G401.6 (cell line): ENCODE data around the gene CREM.
"Not testable (repeated sequence)": the region's sequence is repeated elsewhere in the genome, so short reads cannot be mapped to it uniquely, and the experiment has no call there.

Source experiments
- FAIRE-seq: peaks from 2 replicates; lab custom pipeline; 2012; peaks lifted over from hg19 to GRCh38; lab: Jason Lieb, UNC

Gene CREM

DNA sequence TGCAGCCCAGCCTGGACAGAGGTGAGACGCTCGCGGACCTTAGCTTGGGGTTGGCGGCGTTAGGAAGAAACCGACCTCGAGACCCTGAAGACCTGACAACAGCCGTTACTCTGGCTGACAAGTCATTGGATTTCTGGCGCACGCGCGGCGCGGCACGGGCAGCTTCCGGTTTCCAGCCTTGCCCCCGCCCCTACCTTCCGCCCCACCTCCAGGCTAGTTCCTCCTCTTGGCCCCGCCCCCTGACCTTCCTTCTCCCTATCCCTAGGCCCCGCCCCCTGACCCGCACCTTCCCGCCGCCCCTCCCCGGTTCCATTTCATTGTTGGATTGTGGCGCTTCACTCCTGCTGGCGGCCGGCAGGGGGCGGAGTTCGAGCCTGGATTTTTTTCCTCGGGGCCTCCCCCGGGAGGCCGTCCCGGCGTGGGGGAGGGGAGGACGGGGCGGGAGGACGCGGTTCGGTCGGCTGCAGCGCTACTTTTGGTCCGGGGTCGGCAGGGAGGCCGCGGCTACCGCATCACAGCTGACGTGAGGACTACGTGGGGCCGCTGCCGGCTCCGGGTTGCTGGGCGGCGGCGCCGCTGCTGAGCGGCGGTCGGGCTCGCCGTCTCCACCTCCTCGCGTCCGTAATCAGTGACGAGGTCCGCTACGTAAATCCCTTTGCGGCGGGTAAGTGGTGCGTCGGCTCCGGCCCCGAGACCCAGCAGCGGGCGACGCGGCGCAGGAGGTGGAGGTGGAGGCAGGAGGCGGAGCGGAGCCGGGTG lies at the start of gene CREM:
CREM (plus strand) TSS at position 317 of the 759 bp plus-strand sequence. CDS start 10,990 bp downstream, outside the sequence.
- FAIRE-seq: peak; percentile 85

DNA sequence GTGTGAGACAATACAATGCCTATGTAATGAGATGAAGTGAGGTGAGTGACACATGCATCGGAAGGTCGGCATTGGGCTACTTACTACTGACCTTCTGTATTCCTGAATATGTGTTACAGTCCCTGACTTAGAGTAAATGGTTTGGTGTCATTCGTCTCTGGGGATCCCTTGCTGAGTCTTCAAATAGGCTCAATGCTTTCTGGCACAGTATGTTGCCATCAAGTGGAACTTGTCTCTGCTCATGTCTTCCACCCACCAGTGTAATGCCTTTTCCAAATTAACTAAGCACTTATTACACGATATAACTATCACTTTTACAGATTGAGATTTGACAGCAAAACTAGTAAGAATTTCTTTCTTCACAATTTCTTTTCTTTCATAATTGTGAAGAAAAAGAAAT lies 47.4 kb upstream of the CREM start:
- no peak for FAIRE-seq

DNA sequence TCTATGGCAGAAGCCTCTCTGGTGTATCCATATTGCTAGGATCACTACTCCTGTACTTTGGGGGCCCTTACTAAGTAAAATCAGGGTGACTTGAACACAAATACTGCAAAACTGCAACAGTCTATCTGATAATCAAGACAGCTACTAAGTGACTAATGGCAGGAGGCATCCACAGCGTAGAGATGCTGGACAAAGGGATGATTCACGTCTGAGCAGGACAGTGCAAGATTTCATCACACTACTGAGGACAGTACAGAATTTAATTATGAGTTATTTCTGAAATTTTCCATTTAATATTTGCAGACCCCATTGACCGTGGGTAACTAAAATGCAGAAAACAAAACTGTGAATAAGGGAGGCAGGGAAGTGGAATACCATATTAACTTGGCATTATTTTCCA lies 46.9 kb upstream of the CREM start:
- no peak for FAIRE-seq

DNA sequence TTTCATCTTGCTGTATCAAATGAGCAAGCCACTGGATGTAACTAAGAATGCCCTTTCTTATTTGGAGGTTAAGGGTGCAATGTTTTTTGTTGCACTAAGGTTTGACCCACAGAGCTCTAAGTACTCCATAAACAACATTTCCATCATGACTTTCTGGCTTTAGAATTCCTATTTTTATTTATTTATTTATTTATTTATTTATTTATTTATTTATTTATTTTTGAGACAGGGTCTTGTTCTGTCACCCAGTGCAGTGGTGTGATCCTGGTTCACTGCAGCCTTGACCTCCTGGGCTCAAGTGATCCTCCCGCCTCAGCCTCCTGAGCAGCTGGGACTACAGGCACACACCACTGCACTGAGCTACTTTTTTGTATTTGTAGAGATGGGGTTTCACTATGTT lies 46.4 kb upstream of the CREM start:
- FAIRE-seq: not testable (repeated sequence)

DNA sequence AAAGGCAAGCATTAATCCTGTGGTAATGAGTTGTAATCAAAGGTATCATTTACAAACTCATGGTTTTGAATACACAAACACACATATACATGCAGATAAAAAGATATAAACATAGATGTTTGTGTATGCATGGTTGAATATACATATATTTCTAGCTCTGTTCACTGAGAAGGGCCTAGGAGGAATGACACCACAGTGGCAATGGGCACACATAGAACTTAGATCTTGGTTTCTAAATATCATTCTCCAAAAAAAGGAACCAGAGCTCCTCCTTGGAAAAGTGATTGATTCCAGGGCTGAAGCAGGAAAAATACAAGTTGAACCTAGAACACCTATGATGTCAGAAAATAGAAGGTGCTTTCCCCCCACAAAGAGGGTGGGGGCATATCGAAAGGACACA lies 43.4 kb upstream of the CREM start:
- no peak for FAIRE-seq

DNA sequence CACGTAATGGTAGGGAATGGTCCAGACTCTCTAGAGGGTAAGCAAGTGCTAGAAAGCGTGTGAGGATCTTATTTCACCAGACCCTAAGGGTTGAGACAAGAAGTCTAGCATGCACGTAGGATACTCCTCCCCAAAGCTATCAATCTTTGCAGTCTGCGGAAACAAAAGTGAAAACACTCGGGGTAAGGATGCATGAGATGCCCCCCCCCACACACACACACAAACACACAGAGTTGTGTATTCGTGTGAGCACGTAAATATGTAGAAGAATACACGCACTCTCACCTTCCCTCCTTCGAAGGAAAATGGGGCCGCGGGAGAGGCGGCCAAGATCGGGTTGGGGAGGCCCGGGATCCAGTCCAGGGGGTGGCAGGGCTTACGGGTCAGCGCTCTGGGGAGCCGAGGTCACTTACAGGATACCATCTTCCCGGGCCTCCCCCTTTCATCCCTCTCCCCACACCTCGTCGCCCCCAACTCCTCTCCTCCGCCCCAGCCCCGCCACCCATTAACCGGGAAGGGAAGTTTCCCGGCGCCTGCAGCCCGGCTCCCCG lies 37.0 kb upstream of the CREM start:
- no peak for FAIRE-seq

DNA sequence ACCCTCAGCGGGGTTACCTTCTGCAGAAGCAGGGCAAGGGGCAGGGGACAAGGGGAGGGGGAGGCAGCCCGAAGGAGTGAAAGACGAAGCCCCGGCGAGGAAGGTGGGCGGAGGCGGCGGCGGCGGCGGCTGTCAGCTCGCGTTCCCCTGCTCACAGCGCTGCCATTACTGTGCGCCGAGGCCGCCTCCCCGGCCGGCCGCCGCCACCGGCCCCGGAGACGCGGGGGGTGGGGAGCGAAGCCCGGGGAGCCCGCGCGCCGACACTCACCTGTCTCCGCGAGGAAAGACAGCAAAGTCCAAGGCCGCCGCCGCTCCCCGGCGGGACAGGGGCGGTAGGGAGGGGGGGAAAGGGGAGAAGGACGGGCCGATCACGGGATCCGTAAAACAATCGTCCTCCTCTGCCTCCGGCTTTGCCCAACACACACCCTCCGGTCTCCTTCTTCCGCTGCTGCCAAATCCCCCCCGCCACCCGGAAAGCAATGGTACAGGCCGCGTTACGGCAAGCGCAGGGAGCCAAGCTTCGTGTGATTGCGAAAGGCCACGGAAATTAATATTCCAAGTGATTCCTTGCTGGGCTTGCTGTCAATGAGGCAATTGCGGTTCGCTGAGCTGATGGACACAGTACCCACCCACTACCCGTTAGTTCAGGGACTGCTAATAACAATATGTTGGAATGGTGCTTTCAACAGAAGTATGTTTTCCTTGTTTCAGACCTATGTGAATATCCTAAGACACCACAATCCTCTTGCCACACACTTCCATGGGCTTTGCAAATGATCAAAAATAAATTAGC lies 36.3 kb upstream of the CREM start, which contains the start of gene CUL2:
CUL2 (minus strand) TSS at position 180 of the 793 bp plus-strand sequence. CDS start 19,024 bp downstream, outside the sequence.
- no peak for FAIRE-seq

DNA sequence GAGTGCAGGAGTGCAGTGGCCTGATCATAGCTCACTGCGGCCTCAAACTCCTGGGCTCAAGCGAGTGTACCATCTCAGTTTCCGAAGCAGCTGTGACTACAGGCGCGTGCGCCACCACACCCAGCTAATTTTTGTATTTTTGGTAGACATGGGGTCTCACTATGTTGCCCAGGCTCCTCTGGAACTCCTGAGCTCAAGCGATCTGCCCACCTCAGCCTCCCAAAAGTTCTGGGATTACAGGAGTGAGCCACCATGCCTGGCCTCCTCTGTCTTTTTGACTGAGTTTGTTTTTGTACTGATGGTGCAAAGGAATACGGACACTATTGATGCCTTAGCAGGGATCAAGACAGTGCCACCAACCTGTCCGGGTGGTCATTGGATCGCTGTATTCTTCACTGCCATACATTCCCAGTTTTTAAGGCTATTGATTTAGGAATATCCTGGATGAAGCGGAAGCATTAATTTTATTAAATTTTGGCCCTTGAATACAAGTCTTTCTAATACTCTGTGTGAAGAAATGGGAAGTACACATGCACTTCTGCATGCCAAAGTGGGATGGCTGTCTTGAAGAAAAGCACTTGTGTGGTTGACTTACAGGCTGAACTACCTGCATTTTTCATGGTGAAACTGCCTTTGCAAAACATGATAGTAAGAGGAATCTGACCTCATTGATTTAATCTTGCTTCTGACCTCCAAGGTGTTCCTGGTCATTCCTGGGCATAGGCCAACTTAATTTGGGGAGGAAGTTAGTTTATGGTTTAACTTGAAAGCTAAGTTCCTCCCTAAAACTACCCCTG lies 34.5 kb upstream of the CREM start:
- FAIRE-seq: no peak

DNA sequence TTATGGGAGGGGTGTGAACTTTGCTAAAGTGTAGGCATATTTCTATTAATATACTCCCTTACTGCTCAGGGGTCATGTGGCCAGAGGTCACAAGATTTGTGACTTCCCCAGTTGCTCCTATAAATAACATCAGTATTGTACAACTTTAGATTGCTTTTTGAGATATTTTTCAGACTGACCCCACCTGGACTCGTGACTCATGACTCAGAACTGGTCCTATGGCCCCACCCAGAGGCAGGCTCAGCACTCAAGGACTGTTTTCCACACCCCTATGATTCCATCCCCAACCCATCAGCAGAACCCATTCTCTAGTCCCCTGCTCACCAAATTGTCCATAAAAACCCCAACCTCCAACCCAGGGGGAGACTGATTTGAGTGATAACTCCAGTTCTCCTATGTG lies 33.8 kb upstream of the CREM start:
- FAIRE-seq: no peak

DNA sequence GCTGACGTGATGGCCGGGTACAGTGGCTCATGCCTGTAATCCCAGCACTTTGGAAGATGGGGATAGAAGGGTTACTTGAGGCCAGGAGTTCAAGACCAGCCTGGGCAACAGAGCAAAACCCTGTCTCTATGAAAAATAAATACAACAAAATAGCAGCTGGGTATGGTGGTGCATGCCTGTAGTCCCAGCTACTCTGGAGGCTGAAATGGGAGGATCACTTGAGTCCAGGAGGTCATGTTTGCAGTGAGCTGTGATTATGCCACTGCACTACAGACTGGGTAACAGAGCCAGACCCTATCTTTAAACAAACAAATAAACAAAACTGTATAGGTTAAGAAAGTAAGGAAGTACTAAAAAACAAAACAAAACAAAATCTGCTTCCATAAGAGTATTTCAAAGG lies 30.3 kb upstream of the CREM start:
- FAIRE-seq: no peak

DNA sequence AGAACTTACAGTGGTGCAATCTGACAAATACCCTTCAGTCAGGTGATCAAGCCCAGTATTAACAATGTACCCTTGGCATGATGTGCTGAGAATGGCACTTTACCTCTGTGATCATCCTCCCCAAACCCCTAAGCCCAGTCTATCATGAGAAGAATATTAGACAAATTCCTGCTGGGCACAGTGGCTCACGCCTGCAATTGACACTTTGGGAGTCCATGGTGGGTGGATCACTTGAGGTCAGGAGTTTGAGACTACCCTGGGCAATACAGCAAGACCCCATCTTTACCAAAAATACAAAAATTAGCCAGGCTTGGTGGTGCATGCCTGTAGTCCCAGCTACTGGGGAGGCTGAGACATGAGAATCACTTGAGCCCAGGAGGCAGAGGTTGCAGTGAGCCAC lies 29.1 kb upstream of the CREM start:
- no peak for FAIRE-seq

DNA sequence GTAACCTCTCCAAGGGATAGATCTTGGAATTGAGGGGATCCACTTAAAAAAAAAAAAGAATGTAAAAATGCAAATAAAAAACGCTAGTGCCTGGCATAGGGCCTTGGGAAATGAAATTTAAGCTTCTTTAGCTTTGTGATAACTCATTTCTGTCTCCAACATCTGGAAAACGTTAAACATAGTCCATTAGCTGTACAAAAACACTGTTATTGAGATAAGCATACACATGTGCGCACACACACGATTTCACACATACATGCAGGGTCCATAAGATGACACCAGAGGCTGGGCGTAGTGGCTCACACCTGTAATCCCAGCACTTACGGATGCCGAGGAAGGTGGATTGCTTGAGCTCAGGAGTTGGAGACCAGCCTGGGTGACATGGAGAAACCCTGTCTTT lies 22.8 kb upstream of the CREM start:
- no peak for FAIRE-seq

DNA sequence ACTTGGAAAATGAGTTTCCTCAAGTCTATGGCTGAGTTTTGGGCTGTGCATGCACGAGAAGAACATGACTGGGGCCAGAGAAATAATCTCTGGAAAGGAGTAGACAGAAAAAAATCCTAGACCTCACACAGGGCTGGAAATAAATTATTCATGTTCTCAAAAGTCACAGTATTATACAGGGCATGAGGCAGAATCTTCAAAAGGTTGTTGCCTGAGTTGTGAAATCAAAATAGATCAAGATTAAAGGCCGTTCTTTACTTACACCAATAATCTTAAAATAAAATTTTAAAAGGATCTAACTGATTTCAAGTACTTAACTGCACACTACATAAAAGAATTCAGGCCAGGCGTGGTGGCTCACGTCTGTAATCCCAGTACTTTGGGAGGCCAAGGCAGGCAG lies 14.1 kb upstream of the CREM start:
- no peak for FAIRE-seq

DNA sequence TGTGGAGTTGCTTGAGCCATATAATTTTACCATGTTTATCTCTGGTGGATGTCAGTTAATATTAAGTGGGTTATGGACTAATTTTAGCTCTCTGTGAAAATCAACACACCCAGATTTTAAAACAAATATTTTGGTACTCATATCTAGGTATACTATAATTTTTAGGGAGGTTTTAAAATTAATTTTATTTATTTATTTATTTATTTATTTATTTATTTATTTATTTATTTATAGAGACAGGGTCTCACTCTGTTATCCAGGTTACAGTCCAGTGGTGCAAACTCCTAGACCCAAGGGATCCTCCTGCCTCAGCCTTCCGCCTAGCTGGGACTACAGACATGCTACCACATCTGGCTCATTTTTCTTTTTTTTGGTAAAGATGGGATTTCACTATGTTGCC lies 7.3 kb upstream of the CREM start:
- FAIRE-seq: no peak

DNA sequence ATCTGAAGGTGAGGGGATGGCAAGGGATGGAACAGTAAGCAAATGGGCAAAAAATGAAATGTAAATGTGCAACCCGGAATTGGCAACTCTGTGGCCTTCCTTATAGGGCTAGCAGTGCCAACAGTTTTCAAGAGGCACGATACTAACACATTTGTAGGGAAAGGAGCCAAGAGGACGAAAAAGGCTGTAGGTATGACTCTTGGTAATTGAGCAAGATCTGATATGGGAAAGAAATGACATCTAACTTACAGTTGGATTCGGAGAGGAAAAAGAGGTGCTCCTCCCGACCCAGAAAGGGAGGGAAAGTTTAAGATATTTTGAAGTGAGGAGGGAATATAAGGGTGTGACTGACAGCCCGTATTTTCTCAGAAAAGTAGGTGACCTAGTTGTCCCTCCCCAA lies 2.1 kb upstream of the CREM start:
- no peak for FAIRE-seq

DNA sequence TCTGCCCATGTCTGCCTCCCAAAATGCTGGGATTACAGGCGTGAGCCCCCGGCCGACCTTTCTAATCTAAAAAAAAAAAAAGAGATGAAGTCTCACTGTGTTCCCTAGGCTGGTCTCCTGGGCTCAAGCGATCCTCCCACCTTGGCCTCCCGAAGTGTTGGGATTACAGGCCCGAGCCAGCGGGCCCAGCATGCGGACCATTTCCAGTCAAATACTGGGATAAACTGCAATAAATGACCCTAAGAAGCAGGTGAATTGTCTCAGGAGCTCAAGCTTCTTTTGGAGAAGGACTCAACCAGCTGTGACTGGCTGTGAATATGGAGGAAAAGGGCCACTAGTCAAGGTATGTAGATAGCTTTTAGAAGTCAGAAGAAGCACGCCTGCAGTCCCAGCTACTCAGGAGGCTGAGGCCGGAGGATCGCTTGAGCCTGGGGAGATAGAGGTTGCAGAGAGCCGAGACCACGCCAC lies 550 bp upstream of the CREM start:
- no peak for FAIRE-seq

DNA sequence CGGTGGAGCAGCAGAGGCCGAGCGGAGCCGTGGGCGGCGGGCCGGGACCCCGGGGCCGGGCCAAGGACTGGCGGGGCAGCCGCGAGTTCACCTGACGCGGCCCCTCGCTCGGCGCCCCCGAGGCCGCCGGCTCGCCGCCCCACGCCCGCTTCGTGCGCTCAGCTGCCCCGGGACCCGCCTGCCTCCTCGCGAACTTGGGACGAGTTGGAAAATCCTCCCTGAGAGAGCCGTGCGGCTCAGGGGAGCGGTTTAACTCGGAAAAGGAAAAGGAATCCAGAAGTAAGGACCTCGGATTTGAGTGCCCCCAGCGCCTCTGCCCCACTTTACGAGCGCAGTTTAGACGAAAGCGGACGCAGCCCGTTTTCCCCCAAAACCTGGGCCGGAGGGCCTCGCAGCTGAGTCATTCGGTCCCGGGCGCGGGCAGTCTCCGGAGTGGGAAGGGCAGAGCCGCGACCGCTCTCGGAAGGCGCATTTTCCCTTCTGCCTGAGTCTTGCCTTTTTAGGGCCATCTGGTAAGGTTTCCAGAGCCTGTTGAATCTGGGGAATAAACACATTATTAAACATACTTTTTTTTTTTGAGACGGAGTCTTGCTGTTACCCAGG lies 744 bp downstream of the CREM start:
- no peak for FAIRE-seq

DNA sequence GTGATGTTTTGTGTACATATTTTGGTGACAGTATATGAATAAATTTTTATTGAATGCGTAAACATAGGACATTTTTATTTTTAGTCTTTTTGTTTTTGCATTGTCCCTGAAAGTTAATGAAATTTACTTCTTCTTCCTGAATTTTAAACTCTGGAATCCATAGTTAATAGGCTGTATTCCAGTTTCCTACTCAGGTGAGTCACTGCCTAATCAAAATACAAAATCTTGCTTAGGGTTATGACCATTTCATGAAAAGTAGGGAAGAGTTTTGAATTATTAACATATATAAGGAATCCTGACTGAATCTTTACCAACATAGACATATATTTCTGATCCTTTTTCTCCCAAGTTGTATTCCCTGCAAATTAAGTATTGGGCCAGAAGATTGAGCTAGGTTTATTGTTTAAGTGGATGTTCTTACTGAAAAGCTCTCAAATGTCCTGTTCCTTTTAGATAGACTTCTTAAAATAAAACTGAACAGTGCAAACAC lies 2.6 kb downstream of the CREM start:
- FAIRE-seq: no peak

DNA sequence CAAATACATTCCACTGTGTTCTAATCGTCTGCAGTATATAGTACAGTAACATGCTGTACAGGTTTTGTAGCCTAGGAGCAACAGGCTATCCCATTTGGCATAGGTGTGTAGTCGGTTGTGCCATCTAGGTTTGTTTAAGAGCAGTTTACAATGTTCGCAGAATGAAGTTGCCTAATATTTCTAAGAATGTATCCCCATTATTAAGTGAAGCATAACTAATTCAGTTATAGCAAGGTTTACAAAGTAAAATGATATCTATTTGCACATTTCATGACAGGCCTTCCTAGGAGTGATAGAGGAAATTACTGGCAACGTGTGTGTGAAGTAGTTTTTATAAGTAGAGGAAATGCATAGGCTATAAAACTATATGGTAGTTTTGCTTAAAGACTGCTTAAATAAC lies 4.0 kb downstream of the CREM start:
- FAIRE-seq: no peak

DNA sequence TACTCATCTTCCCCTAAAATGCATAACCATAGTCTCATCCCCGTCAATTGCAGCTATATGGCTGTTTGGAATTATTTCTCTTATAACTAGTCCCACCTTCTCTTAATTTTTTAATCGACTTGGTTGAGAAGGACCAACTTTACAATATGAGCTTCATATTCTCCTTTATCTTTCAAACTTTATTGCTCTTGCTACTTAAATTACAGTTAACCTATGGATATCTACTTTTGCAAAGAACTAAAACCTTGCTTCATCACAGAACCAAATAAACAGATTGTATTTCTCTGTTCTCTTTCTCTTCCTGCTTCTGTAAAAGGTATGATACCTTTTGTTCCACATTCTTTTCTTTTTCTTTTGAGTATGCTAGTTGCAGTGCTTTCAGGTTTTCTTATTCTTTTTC lies 6.1 kb downstream of the CREM start:
- FAIRE-seq: peak; percentile 74

DNA sequence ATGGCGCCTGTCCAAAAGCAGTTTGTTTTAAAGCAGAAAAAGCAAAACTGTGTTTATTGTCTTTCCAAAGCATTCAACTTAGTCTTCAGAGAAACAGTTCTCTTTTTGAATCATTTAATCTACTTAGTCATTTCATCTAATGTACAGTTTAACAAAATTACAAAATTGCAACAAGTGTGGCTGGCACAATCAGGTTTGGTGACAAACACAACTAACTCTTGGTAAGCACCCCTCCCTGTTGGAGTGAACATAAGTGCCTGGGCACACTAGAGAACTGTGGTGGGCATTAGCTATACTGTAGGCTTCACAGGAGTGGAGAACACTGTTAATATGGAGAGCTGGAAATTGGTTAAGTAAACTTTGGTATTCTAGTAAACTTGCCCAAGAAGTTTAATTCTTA lies 6.9 kb downstream of the CREM start:
- FAIRE-seq: no peak

DNA sequence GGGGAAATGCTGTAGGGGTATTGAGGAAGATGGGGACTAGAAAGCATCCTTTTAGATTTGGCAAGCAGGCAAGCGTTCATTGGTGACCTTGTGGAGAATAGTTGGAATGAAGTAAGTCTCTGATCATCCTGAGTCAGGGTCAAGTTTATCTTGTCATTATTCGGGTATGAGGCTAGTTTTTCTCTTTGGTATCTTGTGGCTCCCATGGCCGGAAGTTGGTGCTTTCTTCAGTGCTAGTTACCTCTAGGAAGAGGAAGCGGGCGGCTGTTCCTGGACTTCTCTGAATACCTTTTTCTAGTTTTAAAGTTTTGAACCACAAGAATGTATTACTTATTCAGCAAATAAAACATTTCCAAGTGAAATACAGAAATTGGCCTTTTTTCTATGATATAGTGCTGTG lies 9.2 kb downstream of the CREM start:
- FAIRE-seq: no peak
